H1 (cell line): ENCODE data around the gene EGR4. TPM values are rescaled to one million over a fixed set of nuclear protein-coding genes. Genes with fewer than 3 reads are reported as not detected.

Source experiments
- polyA plus RNA-seq, 7 experiments: library from polyadenylated mRNA; depleted of rRNA in 3 of 7; stranded (reverse) in 5 of 7; unstranded in 2 of 7; fragments of >200 nt in 5 of 7; fragments of 200-250 nt in 2 of 7; gene quantifications; 1 replicate in 5 of 7; 2 replicates in 1 of 7; 4 replicates in 1 of 7; pipeline versions ENCODE4 v1.2.1 to v1.2.3, GENCODE V29; 2011 to 2013; ENCODE audit warnings: missing spikeins in 2 of 7, mixed read lengths in 2 of 7
- total RNA-seq: library from RNA; stranded (reverse); fragmentation: NEBNext Ultra II Directional; extraction: Animal tissue kit (Norgen Biotek cat#: 25700); gene quantifications from 2 replicates; pipeline ENCODE4 v1.2.1, GENCODE V29; 2021
- TF ChIP-seq, protein P1 (sequence below), 3 experiments: IDR thresholded peaks; 1 replicate in 2 of 3; 2 replicates in 1 of 3; pipeline versions ENCODE4 v1.5.1 to v1.6.1; 2011; ENCODE audit warnings: low read length in 3 of 3, mild to moderate bottlenecking in 3 of 3, inconsistent platforms in 2 of 3, low read depth in 1 of 3, moderate library complexity in 1 of 3; ENCODE audit not compliant: insufficient read depth in 1 of 3; ENCODE audit errors: control extremely low read depth in 1 of 3

Gene EGR4
- total and polyA plus RNA-seq, 2 of the 8 experiments (the other 6 are each of a cell fraction or from before 2014, with no cell fraction given), result 0.20 TPM; not detected in 1

DNA sequence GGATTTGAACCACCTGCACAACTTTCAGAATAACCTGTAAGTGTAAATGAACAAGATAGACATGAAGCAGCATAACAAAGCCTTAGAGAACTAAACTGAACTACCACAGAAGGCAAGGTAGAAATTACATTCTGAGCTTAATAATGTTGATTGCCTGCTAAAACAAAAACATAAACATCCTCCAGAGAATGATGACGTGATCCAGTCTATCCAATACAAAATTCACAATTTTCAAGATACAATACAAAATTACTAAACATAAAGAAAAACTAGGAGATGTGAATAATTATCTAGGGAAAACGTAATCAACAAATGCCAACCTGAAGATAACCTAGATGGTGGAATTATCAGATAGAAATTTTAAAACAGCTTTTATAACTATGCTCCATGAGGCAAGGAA lies 40.7 kb upstream of the EGR4 start (continued):
- TF ChIP-seq, protein P1, sequence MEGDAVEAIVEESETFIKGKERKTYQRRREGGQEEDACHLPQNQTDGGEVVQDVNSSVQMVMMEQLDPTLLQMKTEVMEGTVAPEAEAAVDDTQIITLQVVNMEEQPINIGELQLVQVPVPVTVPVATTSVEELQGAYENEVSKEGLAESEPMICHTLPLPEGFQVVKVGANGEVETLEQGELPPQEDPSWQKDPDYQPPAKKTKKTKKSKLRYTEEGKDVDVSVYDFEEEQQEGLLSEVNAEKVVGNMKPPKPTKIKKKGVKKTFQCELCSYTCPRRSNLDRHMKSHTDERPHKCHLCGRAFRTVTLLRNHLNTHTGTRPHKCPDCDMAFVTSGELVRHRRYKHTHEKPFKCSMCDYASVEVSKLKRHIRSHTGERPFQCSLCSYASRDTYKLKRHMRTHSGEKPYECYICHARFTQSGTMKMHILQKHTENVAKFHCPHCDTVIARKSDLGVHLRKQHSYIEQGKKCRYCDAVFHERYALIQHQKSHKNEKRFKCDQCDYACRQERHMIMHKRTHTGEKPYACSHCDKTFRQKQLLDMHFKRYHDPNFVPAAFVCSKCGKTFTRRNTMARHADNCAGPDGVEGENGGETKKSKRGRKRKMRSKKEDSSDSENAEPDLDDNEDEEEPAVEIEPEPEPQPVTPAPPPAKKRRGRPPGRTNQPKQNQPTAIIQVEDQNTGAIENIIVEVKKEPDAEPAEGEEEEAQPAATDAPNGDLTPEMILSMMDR (IDR thresholded peaks at IDR 0.05; ENCODE audit: control extremely low read depth in 1 of 3, insufficient read depth in 1 of 3, low read depth in 1 of 3, low read length in 3 of 3), result no peak
